IPS-NIHi7 (cell line): ENCODE results near the gene HNRNPC.
"Not testable (repeated sequence)": the region's sequence is repeated elsewhere in the genome, so short reads cannot be mapped to it uniquely, and the experiment has no call there.

Experiments
- DNase-seq: peaks from one replicate; pipeline ENCODE4 v3.0.0; 2012; ENCODE audit warnings: mixed read lengths; ENCODE audit errors: extremely low spot score

The HNRNPC gene

GRCh38 chr14:21268617-21269251 lies 508 bp downstream of the HNRNPC start:
- no peak for DNase-seq

GRCh38 chr14:21267886-21268616 lies 1.2 kb downstream of the HNRNPC start:
- DNase-seq = no peak

- DNase-seq = no peak
Observed at GRCh38 chr14:21267431-21267845, 1.8 kb downstream of the HNRNPC start.

GRCh38 chr14:21264025-21264801 lies 5.0 kb downstream of the HNRNPC start:
- DNase-seq = no peak

- DNase-seq = no peak
Observed at GRCh38 chr14:21263284-21264024, 5.8 kb downstream of the HNRNPC start.

GRCh38 chr14:21262410-21262809 lies 6.8 kb downstream of the HNRNPC start:
- no peak for DNase-seq

GRCh38 chr14:21261824-21262223 lies 7.4 kb downstream of the HNRNPC start:
- no peak for DNase-seq

GRCh38 chr14:21258889-21259787 lies 10.1 kb downstream of the HNRNPC start:
- DNase-seq = no peak

- no peak for DNase-seq
Observed at GRCh38 chr14:21258005-21258888, 11.0 kb downstream of the HNRNPC start.

- DNase-seq = no peak
Observed at GRCh38 chr14:21257394-21257909, 11.8 kb downstream of the HNRNPC start.

- no peak for DNase-seq
Observed at GRCh38 chr14:21256539-21257393, 12.5 kb downstream of the HNRNPC start.

- DNase-seq = not testable (repeated sequence)
Observed at GRCh38 chr14:21256102-21256447, 13.2 kb downstream of the HNRNPC start.

GRCh38 chr14:21255385-21256101 lies 13.7 kb downstream of the HNRNPC start:
- no peak for DNase-seq

GRCh38 chr14:21252149-21252548 lies 17.1 kb downstream of the HNRNPC start:
- DNase-seq = no peak

- DNase-seq = no peak
Observed at GRCh38 chr14:21251215-21251614, 18.0 kb downstream of the HNRNPC start.

GRCh38 chr14:21248739-21249411 lies 20.4 kb downstream of the HNRNPC start:
- DNase-seq = no peak

- no peak for DNase-seq
Observed at GRCh38 chr14:21248338-21248737, 20.9 kb downstream of the HNRNPC start.

- DNase-seq = no peak
Observed at GRCh38 chr14:21245813-21246212, 23.4 kb downstream of the HNRNPC start.
